GM12801 (cell line): ENCODE data around the gene RAD51B.

Source experiments
- CTCF ChIP-seq: IDR thresholded peaks from one replicate; pipeline ENCODE4 v1.5.1; 2011; ENCODE audit warnings: control low read depth; ENCODE audit not compliant: insufficient read length; ENCODE audit errors: extremely low read depth

The RAD51B gene

GRCh38 chr14:68418174-68419118 is 598.9 kb downstream of the RAD51B start:
- TF ChIP-seq CTCF: no peak

- no peak for TF ChIP-seq CTCF
Measured at GRCh38 chr14:68420350-68420749, 600.8 kb downstream of the RAD51B start.

GRCh38 chr14:68421116-68421515 is 601.5 kb downstream of the RAD51B start:
- no peak for TF ChIP-seq CTCF

- TF ChIP-seq CTCF: no peak
Measured at GRCh38 chr14:68423686-68424085, 604.1 kb downstream of the RAD51B start.

- no peak for TF ChIP-seq CTCF
Measured at GRCh38 chr14:68424443-68425172, 605.0 kb downstream of the RAD51B start.

- TF ChIP-seq CTCF: no peak
Measured at GRCh38 chr14:68426661-68427549, 607.3 kb downstream of the RAD51B start.

- no peak for TF ChIP-seq CTCF
Measured at GRCh38 chr14:68427550-68427890, 607.9 kb downstream of the RAD51B start.
